Measurements from ENCODE around the gene MAP3K6.
A peak's percentile ranks its signal among the peaks of the same experiment; 100 is the strongest.

GRCh38 chr1:27332536-27333281 lies 34.1 kb downstream of the MAP3K6 start:
- TF ChIP-seq, protein P1, sequence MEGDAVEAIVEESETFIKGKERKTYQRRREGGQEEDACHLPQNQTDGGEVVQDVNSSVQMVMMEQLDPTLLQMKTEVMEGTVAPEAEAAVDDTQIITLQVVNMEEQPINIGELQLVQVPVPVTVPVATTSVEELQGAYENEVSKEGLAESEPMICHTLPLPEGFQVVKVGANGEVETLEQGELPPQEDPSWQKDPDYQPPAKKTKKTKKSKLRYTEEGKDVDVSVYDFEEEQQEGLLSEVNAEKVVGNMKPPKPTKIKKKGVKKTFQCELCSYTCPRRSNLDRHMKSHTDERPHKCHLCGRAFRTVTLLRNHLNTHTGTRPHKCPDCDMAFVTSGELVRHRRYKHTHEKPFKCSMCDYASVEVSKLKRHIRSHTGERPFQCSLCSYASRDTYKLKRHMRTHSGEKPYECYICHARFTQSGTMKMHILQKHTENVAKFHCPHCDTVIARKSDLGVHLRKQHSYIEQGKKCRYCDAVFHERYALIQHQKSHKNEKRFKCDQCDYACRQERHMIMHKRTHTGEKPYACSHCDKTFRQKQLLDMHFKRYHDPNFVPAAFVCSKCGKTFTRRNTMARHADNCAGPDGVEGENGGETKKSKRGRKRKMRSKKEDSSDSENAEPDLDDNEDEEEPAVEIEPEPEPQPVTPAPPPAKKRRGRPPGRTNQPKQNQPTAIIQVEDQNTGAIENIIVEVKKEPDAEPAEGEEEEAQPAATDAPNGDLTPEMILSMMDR (IDR thresholded peaks at IDR 0.05; ENCODE audit: insufficient read depth, low read length, poor library complexity, severe bottlenecking) = peak; percentile 60
- no peak for TF ChIP-seq EZH2phosphoT487 (conservative IDR thresholded peaks at IDR 0.05; ENCODE audit: low read length)

Data from SU-DHL-6 (cell line).